Amniotic epithelial cell (primary cell): ENCODE data around the gene CERT1.
"Not testable (repeated sequence)": the region's sequence is repeated elsewhere in the genome, so short reads cannot be mapped to it uniquely, and the experiment has no call there.

Experiments used
- DNase-seq: peaks from one replicate; pipeline ENCODE4 v3.0.0-alpha.2; 2010; ENCODE audit warnings: low read depth

Gene CERT1

GRCh38 chr5:75511435-75512382 lies at the start of gene CERT1, which contains the start of gene POLK:
Gene CERT1, minus strand, starts transcription at chr5:75511629. Its CDS starts 422 bp downstream, at chr5:75511207.
Gene POLK, plus strand, starts transcription at chr5:75511891.
- DNase-seq: peak; percentile 98

GRCh38 chr5:75560655-75561054 lies 49.2 kb upstream of the CERT1 start:
- DNase-seq: not testable (repeated sequence)

GRCh38 chr5:75558981-75559632 lies 47.7 kb upstream of the CERT1 start:
- no peak for DNase-seq

GRCh38 chr5:75558221-75558620 lies 46.8 kb upstream of the CERT1 start:
- DNase-seq: no peak

- no peak for DNase-seq
These were observed 41.9 kb upstream of the CERT1 start for GRCh38 chr5:75553358-75553757.

DNA sequence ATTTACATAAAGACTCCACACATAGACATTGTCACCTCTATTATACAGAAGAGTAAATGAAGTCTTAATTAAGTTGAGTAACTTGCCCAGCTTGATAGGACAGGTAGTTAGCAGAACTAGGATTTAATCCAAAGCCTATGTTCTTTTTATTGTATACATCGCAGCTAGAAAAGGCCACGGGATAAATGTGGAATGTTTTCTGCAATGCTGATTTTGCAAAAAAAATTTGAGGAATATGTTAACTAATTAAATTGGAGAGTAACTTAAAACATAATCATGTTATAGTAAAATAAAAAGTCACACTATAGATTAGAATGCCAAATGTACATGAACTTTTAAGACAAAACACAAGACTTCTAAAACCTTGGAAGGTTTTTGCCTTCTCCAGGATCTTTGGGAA lies 41.3 kb upstream of the CERT1 start:
- no peak for DNase-seq

- peak; percentile 59 for DNase-seq
These were observed 40.0 kb upstream of the CERT1 start for GRCh38 chr5:75551471-75551870.

GRCh38 chr5:75550597-75550996 lies 39.2 kb upstream of the CERT1 start:
- DNase-seq: no peak

DNA sequence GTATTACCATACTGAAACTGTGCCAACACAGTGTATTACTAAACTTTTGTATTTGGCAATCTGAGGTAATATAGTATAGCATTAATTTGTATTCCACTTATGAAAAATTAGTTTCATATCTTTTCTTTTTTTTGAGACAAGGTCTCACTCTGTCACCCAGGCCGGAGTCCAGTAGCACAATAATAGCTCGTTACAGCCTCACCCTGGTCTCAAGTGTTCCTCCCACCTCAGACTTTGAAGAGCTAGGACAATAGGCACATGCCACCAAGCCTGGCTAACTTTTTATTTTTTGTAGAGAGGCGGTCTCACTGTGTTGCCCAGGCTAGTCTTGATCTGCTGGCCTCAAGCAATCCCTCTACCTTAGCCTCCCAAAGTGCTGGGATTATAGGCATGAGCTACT lies 36.4 kb upstream of the CERT1 start:
- no peak for DNase-seq

- DNase-seq: no peak
These were observed 35.4 kb upstream of the CERT1 start for GRCh38 chr5:75546830-75547229.

DNA sequence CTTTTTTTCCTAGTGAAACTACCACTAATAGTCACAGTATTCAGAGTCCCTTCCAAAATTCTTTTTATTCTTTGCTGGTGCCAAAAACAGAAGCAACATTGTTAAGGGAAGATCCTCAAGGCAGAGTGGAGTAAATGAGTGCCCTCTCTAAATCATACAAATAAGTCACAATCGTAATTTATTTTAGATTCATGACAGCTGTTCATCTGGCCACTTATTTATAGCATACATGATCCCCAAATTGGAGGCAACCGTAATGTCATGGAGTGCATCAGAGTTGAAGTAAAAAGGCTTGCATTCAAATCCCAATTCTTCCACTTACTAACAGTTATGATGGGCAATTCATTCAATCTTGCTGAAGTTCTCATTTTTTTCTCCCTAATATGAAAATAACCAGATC lies 33.7 kb upstream of the CERT1 start:
- DNase-seq: no peak

- DNase-seq: peak; percentile 78
These were observed 26.8 kb upstream of the CERT1 start for GRCh38 chr5:75538211-75538610.

GRCh38 chr5:75536694-75537360 lies 25.4 kb upstream of the CERT1 start:
- no peak for DNase-seq

DNA sequence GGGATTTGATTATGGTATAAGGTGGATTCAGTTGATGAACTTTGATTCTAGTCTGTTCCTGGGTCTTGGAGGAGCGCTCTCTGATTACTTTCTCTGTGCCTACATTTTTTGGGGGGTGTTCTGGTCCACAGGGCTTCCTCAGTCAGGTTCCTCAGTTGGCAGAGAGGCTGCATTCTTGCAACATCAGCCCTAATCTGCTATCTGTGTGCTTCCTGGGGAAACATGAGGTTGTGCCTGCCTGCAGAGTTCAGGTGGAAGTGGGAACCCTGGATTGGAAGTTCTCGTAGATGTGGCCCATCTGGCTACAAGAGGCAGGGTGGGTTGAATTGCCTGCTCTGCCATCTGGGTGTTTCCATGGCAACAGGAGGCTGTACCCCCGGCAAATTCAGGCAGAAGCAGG lies 24.7 kb upstream of the CERT1 start:
- no peak for DNase-seq

- no peak for DNase-seq
These were observed 23.3 kb upstream of the CERT1 start for GRCh38 chr5:75534734-75535133.

DNA sequence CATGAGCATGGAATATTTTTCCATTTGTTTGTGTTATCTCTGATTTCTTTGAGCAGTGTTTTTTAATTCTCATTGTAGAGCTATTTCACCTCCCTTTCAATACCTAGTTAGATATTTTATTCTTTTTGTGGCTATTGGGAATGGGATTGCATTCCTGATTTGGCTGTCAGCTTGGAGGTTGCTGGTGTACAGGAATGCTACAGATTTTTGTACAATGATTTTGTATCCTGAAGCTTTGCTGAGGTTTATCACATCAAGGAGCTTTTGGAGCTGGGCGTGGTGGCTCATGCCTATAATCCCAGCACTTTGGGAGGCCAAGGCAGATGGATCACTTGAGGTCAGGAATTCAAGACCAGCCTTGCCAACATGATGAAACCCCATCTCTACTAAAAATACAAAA lies 22.3 kb upstream of the CERT1 start:
- DNase-seq: peak; percentile 16

- DNase-seq: no peak
These were observed 20.8 kb upstream of the CERT1 start for GRCh38 chr5:75532190-75532589.

- DNase-seq: no peak
These were observed 17.8 kb upstream of the CERT1 start for GRCh38 chr5:75529185-75529584.

DNA sequence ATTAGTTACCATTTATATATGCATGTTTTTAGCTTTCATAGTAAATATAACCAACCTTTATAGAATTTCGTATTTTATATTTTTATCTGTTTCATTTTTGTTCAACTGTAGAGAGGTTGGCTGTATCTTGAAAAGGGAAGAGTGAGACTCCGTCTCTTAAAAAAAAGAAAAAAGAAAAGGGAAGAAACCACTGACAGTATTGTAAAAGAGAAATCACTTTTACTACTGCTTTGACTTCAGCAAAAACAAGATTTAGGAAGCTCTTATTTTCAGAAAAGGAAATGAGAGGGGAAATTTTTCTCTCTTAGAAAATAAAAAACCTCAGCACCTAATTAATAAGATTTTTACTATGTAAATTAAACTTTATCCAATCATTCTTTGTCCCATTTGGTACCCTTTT lies 14.6 kb upstream of the CERT1 start:
- DNase-seq: no peak

DNA sequence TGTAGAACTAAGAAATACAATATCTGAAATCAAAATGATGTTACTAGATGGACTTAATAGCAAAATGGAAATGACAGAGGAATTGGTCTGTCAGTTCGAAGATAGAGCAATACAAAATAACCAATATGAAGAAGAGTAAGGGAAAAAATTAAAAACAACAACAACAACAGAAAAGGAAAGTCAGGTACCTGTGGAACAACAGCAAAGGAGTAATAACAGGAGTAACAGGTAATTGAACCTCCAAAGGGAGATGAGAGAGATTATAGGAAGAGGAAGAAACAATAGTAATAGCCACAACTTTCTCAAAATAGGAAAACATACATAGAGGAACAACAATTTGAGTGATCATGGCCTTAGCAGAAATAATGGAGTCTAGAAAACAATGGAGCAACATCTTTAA lies 13.9 kb upstream of the CERT1 start:
- no peak for DNase-seq

DNA sequence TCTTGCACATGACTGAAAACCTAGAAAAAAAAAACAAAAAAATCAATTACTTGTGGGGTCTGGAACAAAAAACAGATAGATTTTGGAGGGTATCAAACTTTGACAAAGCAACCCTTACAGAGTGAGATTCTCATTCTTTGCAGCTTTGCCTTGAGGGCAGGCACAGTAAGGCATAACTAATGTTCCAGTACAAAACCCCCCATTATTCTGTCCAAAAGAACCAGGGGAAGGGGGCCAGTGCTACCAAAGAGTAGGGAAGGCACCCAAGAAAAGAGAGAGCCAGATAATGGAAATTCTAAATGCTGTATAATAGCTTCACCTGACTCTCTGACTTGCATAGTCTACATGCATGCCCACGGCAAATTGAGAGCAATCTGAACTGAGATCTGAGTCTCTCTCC lies 13.2 kb upstream of the CERT1 start:
- no peak for DNase-seq

DNA sequence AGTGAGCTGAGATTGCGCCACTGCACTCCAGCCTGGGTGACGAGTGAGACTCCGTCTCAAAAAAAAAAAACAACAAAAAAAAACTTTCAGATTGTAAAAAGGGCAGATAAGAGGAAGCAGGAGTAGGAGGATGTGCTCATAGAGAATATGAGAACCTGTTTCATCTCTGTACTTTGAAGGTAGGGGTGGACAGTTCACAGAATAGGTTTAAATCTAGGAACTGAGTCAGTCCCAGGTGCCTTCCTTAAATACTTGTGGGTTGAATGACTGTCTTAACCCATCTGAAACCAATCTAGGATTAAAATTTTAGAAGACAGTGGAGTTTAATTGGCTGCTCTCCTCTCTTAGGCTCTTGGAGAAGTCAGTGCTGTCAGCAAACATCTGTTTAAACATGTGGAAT lies 12.6 kb upstream of the CERT1 start:
- no peak for DNase-seq

GRCh38 chr5:75523275-75523674 lies 11.8 kb upstream of the CERT1 start:
- no peak for DNase-seq
